Measurements from ENCODE around the gene TMC8.

TMC8 gene

DNA sequence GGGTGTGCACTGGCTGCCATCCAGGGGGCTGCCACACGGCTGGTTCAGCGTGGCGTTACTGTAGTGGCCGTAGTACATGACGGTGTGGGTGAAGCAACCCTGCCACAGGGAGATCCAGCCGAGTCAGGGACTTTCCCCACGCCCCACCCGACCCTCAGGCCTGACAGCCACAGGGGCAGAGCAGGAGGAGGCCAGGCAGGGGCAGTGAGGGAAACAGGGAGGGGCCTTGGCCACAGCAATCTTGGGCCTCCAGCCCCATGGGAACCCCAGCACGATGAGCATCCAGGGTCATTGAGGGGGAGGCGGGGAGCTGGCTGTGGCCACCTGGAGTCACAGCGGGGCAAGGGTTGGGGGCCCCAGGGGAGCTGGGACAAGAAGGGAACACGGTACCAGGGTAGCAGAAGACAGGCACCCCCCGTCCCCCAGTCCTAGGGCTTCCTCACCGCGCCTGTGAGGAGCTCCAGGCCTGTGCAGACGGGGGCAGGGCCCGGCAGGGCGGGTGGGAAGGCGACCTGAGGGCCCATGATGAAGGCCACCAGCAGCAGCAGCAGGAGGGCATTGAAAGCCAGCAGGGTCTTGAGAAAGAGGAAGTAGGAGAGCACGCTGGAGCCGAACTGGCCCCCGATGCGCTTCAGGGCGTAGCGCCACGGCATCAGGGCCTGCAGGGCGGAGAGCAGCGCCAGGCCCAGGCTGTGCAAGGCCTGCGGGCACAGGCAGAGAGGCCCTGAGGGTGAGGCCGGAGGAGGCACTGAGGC, 6.3 kb upstream of the TMC8 start:
- no peak for DNase-seq

DNA sequence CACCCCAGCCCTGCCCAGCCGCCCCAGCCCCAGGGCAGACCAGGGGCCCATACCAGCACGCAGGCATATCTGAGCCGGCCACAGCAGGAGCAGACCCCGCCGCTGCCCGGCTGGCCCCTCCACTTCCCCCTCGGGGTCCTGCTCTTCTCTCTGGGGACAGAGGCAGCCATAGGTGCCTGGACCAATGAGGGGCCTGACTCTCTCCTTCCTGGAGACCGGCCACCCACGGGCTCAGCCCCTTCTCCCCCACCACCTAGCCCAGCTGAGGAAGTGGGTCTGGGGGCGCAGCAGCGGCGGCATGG, 5.8 kb upstream of the TMC8 start:
- DNase-seq: no peak

DNA sequence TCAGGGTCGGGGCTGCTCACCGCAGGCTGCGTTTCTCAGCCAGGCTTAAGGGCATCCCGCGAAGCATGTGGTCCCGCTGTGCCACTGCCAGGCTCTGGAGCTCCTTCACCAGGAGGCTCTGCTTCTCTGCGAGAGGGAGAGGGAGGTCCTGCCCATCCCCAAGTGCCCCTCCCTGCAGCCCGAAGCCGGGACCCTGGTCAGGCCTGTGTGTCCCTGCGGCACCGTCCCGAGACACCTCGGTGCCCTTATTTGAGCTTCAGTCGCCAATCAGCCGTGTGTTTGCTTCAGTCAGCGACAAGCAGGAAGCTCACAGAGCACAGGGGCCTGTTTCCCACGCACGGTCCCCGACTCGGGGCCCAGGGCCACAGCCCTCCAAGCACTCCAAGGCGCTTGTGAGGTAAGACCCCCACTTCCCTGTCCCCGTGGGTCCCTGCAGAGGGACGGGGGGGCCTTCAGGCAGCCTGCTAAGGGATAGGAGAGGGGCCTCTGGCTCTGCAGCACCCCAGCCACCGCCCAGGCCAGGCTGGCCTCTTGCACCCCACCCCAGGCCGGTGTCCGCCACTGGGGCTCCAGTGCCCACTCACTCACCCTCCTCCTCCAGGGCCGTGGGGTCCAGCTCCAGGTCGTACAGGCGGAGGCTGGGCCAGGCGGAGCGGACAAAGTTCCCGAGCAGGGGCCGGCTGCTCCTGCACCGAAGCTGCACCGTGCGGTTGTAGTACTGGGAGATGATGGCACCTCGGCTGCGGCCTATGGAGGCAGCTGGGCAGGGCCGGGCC, 5.2 kb upstream of the TMC8 start:
- peak; percentile 35 for DNase-seq

DNA sequence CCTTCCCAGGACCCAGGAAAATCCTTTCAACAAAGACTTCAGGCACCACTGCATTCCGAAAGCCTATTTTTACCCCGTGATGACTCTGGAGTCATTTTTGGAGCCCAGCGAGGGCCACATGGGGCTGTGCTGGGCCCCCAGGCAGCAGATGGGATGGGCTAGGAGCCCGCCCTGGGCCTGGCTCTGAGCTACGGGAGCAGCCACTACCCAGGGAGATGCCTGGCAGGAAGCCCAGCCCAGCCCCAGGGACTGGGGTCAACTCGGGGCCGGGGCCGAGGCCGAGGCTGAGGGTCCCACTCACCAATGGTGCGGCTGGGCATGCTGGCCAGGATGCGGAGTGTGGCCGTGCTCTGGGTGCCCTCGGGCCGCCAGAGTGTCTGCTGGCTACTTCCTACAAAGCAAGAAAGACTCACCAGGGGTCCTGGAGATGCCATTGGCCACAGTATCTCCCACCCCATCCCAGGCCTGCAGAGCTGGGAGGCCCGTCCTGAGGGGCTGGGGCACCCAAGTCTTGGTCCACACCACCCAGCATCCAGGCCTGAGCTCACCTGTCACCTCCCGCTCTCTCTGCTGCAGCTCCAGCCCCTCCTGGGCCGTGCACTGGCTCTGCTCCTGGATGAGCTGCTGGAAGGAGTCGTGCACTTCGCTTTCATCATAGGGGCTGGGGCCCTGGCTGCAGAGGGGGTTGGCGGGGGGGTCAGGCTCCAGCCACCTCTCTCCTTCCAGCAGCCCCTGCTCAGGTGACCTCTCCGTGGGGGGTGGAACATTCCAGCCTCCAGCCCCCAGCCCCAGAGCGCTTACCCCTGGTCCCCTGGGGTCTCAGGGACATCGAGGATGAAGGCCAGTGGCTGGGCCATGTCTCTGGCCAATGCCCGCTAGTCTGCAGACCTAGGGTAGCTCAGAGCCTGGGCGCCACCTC, 4.3 kb upstream of the TMC8 start:
- DNase-seq: no peak

DNA sequence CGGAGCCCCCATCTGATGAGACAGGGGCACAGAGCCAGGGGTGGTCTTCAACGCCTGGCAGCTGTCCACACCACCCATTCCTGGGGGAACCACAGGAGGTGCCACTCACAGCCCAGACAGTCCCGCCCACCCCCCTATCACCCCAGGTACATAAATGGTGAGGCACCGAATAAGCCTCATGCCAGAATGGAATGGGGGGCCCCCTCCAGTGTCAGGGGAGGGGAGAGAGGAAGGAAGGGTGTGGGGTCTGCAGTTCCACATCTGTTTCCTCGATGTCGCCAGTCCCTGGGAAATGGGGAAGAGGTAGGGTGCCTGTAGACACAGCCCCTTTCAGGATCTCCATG, 3.7 kb upstream of the TMC8 start:
- no peak for DNase-seq

DNA sequence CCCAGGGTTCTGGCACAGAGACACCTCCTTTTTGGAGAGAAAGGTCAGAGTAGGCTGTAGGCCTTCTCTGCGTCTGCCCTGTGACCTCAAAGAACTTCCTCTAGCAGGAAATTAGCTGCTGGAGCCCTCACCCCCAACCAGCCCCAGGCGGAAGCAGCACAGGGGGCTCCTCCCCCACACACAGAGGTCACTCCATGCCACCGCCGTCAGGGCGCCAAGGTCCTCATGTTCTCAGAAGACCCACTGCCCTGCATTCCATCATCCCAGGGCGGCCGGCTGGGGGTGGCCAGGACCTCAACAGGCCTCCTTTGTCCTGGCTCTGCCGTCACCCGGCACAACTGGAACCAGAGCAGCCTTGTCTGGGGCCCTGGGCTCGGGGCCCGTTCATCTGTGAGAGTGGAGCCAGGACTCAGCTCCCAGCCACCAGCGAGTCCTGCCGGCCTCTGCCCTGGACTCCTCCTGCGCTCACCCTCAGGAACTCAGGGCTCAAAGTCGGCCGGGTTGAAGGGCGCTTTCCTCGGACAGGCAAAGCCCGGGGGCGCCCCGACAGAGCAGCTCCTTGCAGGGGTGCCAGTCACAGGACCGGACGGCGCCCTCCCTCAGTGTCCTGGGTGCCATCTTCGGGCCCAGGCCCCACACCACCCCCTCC, 3.2 kb upstream of the TMC8 start:
- peak; percentile 76 for DNase-seq

DNA sequence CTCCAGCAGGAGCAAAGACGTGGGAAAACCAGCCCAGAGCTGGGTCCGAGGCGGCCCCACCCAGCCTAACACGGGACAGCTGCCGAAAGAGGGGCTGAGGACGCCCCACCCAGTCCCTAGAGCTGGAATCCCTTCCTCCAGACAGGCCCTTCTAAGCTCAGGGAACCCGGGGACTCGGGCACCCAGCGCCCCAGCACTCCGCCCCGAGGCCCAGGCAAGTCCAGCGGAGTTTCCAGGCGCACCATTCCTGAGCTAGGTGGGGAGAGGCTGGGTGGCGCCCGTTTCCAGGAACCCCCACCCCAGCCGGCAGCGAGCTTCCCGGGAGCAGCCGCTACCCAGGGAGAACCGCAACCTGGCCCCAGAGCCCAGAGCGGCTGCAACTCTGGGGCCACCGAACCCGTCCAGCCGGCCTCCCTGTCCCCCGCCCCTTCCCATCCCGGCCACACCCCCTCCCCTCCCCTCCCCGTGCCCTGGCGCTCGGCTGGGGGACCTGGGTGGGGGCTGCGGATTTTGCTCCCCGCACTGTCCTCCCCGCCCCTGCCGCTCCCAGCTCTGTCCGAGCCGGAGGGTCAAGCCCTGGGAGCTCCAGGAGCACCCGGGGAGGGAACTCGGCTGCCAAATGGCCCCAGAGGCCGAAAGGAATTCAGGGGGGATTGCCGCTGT, 2.6 kb upstream of the TMC8 start:
- no peak for DNase-seq

DNA sequence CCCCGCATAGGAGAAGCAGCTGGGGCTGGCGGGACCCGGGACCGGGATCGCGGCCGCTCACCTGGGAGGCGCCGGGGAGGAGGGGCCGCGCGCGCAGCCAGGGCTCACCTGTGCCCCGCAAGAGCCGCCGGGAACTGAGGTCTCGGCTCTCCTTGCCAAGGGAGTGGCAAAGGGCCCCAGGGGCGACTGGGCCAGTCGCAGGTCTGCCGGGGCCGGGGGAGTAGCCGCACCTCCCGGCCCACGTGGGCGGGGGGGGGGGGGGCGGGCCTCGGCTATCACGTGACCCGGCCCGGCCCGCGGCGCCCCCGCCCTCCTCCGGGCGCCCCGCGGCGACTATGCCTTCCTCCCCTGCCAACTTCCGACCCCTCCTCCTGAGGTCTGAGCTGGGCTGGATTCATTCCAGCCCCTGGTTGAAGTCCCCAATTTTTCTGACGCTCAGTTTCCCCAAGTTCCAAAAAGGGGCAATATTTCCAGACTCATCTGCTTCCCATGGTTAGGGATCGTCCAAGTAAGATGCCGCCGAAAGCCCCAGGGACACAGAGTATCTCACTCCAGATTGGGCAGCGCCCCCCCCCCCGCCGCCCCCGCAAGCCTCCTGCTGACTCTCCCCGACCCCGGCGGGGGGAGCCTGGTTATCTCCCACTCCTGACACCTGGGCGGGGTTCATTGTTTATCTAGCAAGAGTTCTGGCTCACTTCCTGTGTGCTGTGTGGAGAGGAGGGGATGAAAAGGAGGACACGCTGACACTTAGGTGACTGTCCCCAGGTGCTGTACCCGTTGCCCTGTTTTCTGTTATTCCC, 1.8 kb upstream of the TMC8 start, which contains the start of gene TMC6:
Gene TMC6, minus strand, starts transcription at position 205 of the 800 bp plus-strand sequence. CDS start 1,923 bp downstream, outside the sequence.
- DNase-seq: peak; percentile 87

DNA sequence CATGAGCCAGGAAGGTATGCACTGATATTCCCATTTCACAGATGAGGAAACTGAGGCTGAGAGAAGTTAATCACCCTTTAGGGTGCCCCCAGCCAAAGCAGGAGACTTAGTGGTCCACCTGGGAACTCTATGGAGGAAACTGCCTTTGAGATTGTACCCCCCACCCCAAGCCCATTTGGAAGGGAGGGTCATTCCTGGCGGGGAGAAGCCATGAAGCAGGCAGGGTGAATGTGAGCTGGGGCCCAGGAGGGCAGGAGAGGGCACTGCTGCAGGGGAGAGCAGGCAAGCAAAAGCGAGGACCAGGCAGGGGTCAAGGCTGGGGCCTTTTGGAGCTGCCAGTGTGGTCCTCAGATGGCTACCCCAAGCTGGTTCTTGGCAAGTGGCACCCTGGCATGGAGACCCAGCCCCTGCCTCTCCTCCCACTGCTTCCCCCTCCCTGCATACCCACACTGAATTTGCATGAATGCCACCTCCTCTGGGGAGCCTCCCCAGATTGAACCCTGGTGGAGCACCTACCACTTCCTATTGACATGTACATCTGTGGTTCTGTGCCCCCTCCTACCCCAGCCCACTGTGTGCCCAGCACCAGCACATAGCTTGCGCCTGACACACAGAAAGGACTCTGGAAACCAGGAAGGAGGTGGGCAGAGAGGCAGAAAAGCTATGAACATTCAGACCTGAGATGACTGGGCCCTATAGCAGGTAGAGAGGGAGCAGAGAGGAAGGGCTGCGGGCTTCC, 1.1 kb upstream of the TMC8 start:
- DNase-seq: peak; percentile 53

DNA sequence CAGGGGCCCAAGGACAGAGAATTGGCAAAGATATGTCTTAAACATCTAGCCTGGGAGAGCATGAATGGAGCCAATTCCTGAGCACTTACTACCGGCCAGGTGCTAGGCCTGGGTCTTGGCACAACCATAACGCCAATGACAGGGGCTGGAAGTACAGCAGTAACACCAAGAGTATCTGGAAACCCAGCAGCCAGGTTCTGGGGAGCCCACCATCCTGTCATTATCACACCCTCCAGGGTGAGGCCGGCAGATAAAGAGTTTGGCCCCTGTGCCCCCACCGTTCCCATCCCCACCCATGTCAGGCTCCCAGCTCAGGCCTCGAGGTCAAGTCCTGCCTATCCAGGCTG, 508 bp upstream of the TMC8 start:
- no peak for DNase-seq

DNA sequence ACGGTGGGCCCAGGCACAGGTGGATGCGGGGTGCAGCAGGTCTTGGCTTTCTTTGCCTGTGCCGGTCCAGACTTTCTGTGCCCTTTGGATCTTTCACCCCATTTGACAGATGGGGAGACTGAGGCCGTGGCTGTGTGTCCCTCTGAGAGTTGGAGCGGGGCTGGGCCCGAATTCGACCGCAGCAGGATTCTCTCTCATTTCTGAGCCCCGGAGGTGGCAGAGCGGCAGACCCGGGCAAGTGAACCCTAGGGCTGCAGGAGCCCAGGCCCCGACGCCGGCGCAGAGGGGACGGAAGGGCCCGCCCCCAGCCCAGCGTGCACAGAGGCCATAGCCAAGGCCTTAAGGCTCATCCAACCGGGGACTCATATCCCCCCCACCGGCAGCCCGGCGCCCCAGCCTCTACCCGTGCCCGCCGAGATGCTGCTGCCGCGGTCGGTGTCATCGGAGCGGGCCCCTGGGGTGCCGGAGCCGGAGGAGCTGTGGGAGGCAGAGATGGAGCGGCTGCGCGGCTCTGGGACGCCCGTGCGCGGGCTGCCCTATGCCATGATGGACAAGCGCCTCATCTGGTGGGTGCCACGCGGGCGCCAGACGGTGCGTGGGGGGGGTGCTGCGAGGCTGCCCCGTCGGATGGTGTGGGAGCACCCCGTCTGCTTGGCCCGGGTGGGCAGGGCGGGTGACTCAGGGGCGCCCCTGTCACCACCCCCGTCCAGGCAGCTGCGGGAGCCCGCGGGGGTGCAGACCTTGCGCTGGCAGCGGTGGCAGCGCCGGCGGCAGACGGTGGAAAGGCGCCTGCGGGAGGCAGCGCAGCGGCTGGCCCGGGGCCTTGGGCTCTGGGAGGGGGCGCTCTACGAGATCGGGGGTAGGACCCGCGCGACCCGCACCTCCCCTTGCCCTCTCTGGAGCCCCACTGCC, 857 bp downstream of the TMC8 start:
- peak; percentile 51 for DNase-seq

DNA sequence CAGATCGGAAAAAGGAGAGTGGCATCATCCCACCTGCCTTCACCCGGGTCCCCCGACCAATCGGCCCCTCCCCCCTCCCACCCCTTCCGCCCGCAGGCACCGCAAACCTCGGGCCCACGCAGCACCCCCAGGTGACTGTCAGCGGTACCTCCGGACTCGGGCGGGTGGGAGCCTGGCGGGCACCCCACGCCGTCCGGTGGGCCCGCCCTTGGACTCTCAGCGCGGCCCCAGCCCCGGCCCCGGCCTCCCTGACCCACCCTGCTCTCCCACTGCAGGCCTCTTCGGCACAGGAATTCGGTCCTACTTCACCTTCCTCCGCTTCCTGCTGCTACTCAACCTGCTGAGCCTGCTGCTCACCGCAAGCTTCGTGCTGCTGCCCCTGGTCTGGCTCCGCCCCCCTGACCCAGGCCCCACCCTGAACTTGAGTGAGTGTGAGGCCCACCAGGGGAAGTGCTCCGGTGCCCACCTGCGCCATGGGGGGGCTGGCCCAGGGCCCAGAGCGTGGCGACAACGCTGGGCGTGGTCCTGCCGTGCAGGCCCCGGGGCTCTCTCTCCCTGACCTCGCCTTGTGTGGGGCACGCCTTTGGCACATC, 1.6 kb downstream of the TMC8 start:
- DNase-seq: peak; percentile 74

DNA sequence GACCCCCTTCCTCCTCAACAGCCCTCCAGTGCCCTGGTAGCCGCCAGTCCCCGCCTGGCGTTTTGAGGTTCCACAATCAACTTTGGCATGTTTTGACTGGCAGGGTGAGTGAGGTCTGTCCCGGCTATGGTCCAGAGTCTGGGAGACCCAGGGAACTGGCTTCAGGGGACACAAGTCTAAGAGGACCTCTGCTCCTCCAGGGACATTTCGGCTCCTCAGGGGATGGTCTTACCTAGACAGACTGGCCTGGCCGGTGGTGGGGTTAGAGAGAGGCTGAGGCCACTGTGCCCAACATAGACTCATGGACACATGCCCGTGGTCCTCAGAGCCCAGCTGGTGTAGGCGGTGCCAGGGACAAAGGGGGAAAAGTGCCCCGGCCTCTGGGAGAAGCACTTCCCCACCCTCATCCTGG, 2.2 kb downstream of the TMC8 start:
- no peak for DNase-seq

DNA sequence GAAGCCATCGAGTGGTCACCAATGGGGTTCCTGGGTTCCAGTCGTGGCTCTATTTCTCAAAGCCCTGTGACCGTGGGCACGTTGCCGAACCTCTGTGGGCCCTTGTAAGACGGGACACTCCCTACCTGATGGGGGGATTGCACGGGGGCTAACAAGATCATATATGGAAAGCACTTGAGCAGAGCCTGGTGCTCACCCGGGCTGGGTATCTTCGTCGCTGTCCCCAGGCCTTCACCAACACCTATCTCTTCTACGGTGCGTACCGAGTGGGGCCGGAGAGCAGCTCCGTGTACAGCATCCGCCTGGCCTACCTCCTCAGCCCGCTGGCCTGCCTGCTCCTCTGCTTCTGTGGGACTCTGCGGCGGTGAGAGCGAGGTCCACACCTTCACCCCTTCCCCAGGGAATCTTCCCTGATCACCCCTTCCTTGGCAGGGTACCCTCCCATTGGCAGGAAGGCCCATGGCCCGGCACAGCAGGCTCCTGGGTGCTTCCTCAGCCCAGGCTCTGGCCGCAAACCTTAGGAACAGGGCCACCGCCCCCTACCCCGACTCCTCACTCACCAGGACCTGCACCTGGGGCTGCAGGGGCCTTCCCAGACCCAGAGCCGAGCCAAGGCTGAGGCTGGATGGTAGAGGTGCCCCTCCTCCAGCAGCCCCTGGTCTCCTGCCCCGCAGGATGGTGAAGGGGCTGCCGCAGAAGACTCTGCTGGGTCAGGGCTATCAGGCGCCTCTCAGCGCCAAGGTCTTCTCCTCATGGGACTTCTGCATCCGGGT, 2.8 kb downstream of the TMC8 start:
- no peak for DNase-seq

DNA sequence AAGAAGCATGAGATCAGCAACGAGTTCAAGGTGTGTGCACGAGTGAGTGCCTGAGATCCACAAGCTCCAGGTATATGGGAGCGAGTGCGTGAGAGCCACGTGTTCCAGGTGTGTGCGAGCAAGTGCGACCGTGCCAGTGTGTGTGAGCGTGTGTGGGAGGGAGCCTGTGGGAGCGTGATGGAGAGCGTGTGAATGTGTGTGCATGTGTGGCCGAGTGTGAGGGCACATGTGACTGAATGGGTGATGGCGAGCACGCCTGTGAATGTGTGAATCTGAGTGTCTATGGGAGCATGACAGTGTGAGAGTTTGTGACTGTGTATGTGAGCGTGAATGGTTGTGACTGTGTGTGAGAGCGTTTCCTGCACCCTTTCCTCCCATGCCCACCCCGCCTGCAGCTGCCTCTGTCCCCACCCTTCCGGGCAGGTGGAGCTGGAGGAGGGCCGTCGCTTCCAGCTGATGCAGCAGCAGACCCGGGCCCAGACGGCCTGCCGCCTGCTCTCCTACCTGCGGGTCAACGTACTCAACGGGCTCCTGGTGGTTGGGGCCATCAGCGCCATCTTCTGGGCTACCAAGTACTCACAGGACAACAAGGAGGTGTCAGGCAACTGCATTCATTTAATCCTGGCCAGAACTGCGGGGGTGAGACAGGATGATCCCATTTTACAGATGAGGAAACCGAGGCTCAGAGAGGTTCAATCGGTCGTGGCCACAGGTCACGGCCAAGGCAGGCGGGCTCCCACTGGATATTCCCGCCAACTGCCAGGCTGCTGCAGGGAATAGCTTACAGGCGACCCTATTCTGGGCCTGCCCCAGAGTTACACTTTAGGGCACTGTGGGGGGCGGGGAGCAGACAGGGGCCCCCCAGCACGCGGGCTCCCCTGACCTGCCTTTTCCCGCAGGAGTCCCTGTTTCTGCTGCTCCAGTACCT, 3.7 kb downstream of the TMC8 start:
- peak; percentile 86 for DNase-seq

DNA sequence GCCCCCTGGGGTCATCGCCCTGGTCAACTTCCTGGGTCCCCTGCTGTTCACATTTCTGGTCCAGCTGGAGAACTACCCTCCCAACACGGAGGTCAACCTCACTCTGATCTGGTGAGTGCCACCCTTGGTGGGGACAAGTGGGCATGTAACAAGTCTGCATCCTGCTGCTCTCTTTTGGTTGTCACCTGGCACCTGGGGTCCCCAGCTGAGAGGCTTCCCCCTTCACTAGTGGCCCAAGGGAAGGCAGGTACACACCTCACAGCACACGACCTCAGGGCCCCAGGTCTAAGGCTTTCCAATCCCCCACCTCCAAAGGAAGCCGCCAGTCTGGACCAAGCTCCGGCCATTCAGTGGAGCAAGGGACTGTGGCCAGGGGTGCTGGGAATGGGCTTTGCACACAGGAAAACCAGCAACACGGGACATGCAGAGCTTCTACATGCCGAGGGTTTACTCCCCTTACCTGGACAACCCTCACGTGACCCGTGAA, 4.4 kb downstream of the TMC8 start:
- DNase-seq: no peak

DNA sequence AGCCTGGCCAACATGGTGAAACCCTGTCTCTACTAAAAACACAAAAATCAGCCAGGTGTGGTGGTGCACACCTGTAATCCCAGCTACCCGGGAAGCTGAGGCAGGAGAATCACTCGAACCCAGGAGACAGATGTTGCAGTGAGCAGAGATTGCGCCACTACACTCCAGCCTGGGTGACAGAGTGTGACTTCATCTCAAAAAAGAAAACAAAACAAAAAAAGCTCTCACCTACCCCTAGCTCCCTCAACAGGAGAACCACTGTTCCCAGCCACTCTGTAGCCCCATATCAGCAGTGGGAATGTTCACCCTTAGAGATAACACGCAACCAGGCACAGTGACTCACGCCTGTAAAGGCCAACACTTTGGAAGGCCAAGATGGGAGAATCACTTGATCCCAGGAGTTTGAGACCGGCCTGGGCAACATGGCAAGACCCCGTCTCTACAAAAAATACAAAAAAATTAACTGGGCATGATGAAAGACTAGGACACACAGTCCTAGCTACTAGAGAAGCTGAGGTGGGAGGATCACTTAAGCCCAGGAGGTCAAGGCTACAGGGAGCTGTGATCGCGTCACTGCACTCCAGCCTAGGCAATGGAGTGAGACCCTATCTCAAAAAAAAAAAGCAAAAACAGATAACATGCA, 5.4 kb downstream of the TMC8 start:
- no peak for DNase-seq
